ENCODE measurements around the gene ATOH7. TPM values are rescaled to one million over a fixed set of nuclear protein-coding genes. Genes with fewer than 3 reads are reported as not detected.

Gene ATOH7
- total and polyA plus RNA-seq, 2 donors (not counting 1 experiment from before 2014, with no cell fraction given), result not detected

GRCh38 chr10:68269562-68270290, 37.8 kb upstream of the ATOH7 start:
- Mint-ChIP-seq H3K27me3 (peaks cover 4% of the 10 kb centered on the region), H3K4me1 (no peaks in the 10 kb centered on the region), H3K4me3 (no peak overlapping the region), H3K27ac (no peak overlapping the region), H3K9me3 (ENCODE audit: insufficient read depth) (peaks cover 3% of the 10 kb centered on the region)
- Histone ChIP-seq H3K79me2 (ENCODE audit: control insufficient read depth, insufficient read depth, low read length) (no peaks in the 10 kb centered on the region), H3K27me3 (replicated peaks in 1 of 4; ENCODE audit: control extremely low read depth in 1 of 4, control insufficient read depth in 3 of 4, insufficient read depth in 4 of 4, low read length in 3 of 4) (no peaks in the 10 kb centered on the region), H4K20me1 (ENCODE audit: control insufficient read depth, insufficient read depth, low read length, poor library complexity, severe bottlenecking) (no peaks in the 10 kb centered on the region), H2AFZ (ENCODE audit: insufficient read depth, low read depth, low read length, poor library complexity, severe bottlenecking) (no peak overlapping the region), H3K4me2 (replicated peaks; ENCODE audit: low read depth, low read length, poor library complexity, severe bottlenecking) (no peak overlapping the region), H3K27ac (ENCODE audit: low read length in 2 of 2) (no peak overlapping the region), H3K36me3 (replicated peaks in 1 of 2; ENCODE audit: control extremely low read depth in 1 of 2, control insufficient read depth in 1 of 2, extremely low read depth in 1 of 2, insufficient read depth in 2 of 2, low read length in 1 of 2) (no peaks in the 10 kb centered on the region), H3K9ac (ENCODE audit: low read length) (no peak overlapping the region), H3K9me3 (ENCODE audit: control extremely low read depth in 1 of 3, control insufficient read depth in 2 of 3, insufficient read depth in 1 of 3, low read length in 2 of 3) (peaks cover 0 to 8% (median 4%) of the 10 kb centered on the region in 3 donors), H3K4me1 (ENCODE audit: control insufficient read depth in 2 of 2, insufficient read depth in 2 of 2, low read length in 2 of 2) (no peaks in the 10 kb centered on the region), H3K4me3 (ENCODE audit: control extremely low read depth in 1 of 5, extremely low read depth in 1 of 5, insufficient read depth in 1 of 5, low read depth in 2 of 5, low read length in 4 of 5) (no peak overlapping the region)
- DNase-seq, result no peak
- WGBS (ENCODE audit: insufficient coverage), result no CpG with 5 or more reads among the region's 2 CpGs
- intact Hi-C loops (cut with micrococcal nuclease), result no loop called here
- ChIA-PET POLR2A (no interaction called here), CTCF (no interaction called here)
- ATAC-seq (ENCODE audit: low read depth), result no peak
- no peak for TF ChIP-seq CTCF (IDR thresholded peaks at IDR 0.05)
- no peak for TF ChIP-seq EZH2 (IDR thresholded peaks at IDR 0.05; ENCODE audit: borderline replicate concordance, insufficient read depth, low read depth, low read length, poor library complexity, severe bottlenecking)

GRCh38 chr10:68261132-68261856, 29.4 kb upstream of the ATOH7 start:
- H3K27ac Mint-ChIP-seq, result no peak overlapping the region
- no peak for ATAC-seq (ENCODE audit: low read depth)
- Histone ChIP-seq H3K9ac (ENCODE audit: low read length) (no peak overlapping the region), H3K79me2 (ENCODE audit: control insufficient read depth, insufficient read depth, low read length) (no peaks in the 10 kb centered on the region), H2AFZ (ENCODE audit: insufficient read depth, low read depth, low read length, poor library complexity, severe bottlenecking) (no peak overlapping the region), H3K4me1 (ENCODE audit: control insufficient read depth in 2 of 2, insufficient read depth in 2 of 2, low read length in 2 of 2) (no peaks in the 10 kb centered on the region), H3K36me3 (replicated peaks in 1 of 2; ENCODE audit: control extremely low read depth in 1 of 2, control insufficient read depth in 1 of 2, extremely low read depth in 1 of 2, insufficient read depth in 2 of 2, low read length in 1 of 2) (no peaks in the 10 kb centered on the region), H3K4me3 (ENCODE audit: control extremely low read depth in 1 of 5, extremely low read depth in 1 of 5, insufficient read depth in 1 of 5, low read depth in 2 of 5, low read length in 4 of 5) (no peak overlapping the region), H3K4me2 (replicated peaks; ENCODE audit: low read depth, low read length, poor library complexity, severe bottlenecking) (no peak overlapping the region), H3K27ac (ENCODE audit: low read length in 2 of 2) (no peak overlapping the region), H4K20me1 (ENCODE audit: control insufficient read depth, insufficient read depth, low read length, poor library complexity, severe bottlenecking) (no peaks in the 10 kb centered on the region), H3K27me3 (replicated peaks in 1 of 4; ENCODE audit: control extremely low read depth in 1 of 4, control insufficient read depth in 3 of 4, insufficient read depth in 4 of 4, low read length in 3 of 4) (no peaks in the 10 kb centered on the region), H3K9me3 (ENCODE audit: control extremely low read depth in 1 of 3, control insufficient read depth in 2 of 3, insufficient read depth in 1 of 3, low read length in 2 of 3) (peaks cover 0 to 13% (median 4%) of the 10 kb centered on the region in 3 donors)
- ChIA-PET CTCF (no interaction called here), POLR2A (no interaction called here)
- WGBS (ENCODE audit: insufficient coverage), result over 99% methylated on average over 8 of the region's 8 CpGs
- intact Hi-C loops (cut with micrococcal nuclease), result no loop called here
- DNase-seq, result no peak
- no peak overlapping the region for H3K4me3 Mint-ChIP-seq
- peaks cover 8% of the 10 kb centered on the region for H3K27me3 Mint-ChIP-seq
- TF ChIP-seq CTCF (IDR thresholded peaks at IDR 0.05) (no peak), EZH2 (IDR thresholded peaks at IDR 0.05; ENCODE audit: borderline replicate concordance, insufficient read depth, low read depth, low read length, poor library complexity, severe bottlenecking) (no peak)
- no peaks in the 10 kb centered on the region for H3K4me1 Mint-ChIP-seq
- H3K9me3 Mint-ChIP-seq (ENCODE audit: insufficient read depth), result no peaks in the 10 kb centered on the region
